ENCODE data around the gene TMEM218.

TMEM218 gene

DNA sequence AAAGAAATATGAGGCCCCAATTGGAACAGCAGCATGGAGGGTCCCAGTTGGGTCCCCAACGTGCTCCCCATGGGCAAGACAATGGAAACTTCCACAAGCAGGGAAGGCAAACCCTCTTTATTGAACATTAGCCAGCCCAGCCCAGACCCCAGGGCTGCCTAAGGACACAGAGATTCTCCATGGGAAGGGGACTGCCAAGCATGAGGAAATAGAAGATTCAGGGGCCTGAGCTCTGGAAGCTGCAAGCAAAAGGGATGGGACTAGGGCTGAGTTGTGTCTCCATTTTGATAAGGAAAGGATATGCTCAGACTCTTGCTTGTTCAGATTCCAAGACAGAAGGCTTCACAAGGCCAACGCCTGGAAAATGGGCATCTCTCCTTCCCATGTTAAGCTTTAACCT lies 23.3 kb downstream of the TMEM218 start:
- no peak for DNase-seq (ENCODE audit: extremely low read depth, insufficient read length)
- no peaks in the 10 kb centered on the region; the same call in 1 of the 2 replicates for H3K36me3 ChIP-seq (ENCODE audit: control insufficient read depth, insufficient read depth, low read length)
- TF ChIP-seq, protein P1, sequence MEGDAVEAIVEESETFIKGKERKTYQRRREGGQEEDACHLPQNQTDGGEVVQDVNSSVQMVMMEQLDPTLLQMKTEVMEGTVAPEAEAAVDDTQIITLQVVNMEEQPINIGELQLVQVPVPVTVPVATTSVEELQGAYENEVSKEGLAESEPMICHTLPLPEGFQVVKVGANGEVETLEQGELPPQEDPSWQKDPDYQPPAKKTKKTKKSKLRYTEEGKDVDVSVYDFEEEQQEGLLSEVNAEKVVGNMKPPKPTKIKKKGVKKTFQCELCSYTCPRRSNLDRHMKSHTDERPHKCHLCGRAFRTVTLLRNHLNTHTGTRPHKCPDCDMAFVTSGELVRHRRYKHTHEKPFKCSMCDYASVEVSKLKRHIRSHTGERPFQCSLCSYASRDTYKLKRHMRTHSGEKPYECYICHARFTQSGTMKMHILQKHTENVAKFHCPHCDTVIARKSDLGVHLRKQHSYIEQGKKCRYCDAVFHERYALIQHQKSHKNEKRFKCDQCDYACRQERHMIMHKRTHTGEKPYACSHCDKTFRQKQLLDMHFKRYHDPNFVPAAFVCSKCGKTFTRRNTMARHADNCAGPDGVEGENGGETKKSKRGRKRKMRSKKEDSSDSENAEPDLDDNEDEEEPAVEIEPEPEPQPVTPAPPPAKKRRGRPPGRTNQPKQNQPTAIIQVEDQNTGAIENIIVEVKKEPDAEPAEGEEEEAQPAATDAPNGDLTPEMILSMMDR (IDR thresholded peaks at IDR 0.05; ENCODE audit: insufficient read depth, low read length, poor library complexity, severe bottlenecking), result no peak
- H3K27me3 ChIP-seq (replicated peaks; ENCODE audit: control insufficient read depth, insufficient read depth, low read length), result no peaks in the 10 kb centered on the region
- H3K4me3 ChIP-seq (replicated peaks; ENCODE audit: low read depth, low read length), result no peak overlapping the region

DNA sequence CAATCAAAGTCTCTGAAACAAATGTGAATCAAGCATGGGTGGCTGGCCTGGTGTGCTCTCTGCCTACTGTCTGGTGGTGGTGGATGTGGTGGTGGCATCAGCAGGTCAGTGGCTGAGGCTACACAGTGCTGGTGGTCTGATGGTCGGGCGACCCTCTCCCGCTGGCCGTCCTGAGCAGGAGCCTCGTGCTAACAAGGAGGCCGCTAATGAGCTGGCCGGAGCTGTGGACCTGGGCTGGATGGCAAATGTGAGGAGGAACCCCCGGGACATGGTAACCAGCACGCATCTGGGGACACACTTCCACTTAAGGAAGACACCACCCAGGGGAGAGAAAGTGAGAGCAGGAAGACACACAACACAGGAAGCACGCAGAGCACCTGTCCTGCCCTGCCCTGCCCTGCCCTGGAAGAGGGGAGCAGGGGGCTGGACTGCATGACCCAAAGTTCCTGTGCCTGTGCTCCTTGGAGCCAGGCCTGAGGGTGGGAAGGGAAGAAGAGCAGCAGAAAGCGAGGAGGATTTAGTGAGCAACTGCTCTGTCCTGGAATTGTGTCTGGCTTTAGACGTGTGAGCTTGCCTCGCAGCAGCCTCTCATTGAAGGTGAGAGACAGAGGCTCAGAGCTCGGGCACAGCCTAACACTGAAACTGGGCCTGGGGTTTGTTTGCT lies 24.7 kb downstream of the TMEM218 start:
- Histone ChIP-seq H3K4me3 (replicated peaks; ENCODE audit: low read depth, low read length) (no peak overlapping the region), H3K27me3 (replicated peaks; ENCODE audit: control insufficient read depth, insufficient read depth, low read length) (no peaks in the 10 kb centered on the region), H3K36me3 (ENCODE audit: control insufficient read depth, insufficient read depth, low read length) (no peaks in the 10 kb centered on the region)
- TF ChIP-seq, protein P1 (IDR thresholded peaks at IDR 0.05; ENCODE audit: insufficient read depth, low read length, poor library complexity, severe bottlenecking), result no peak
- no peak for DNase-seq (ENCODE audit: extremely low read depth, insufficient read length)

DNA sequence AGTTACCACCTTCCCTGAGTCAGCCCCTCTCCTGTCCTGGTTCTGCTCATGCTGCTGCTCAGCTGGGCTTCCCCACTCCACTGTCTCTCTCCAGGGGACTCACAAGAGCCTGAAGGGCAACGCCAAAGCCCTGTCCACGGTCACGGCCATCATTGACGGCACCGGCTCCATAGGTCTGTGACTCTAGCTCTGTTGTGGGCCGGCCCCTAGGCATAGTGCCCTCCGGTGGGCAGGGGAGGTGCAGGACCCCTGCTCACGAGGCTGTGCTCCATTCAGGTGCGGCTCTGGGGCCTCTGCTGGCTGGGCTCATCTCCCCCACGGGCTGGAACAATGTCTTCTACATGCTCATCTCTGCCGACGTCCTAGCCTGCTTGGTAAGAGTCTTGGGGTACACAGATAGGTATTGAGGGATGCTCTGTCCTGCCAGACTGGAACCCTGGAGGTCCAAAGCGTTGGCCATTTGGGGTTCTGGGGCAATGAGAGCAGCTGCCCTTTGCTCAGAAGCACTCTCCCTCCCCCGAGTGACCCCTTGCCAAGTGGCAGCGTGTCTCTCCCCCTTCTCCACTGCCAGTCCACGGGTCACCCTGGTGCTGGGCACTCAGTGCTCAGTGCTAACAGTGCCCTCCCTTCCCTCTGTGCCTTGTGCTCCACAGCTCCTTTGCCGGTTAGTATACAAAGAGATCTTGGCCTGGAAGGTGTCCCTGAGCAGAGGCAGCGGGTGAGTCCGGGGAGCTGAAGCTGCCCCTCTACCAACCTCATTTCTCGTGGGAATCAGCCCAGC lies 25.9 kb downstream of the TMEM218 start:
- Histone ChIP-seq H3K36me3 (ENCODE audit: control insufficient read depth, insufficient read depth, low read length) (no peaks in the 10 kb centered on the region), H3K27me3 (replicated peaks; ENCODE audit: control insufficient read depth, insufficient read depth, low read length) (no peaks in the 10 kb centered on the region), H3K4me3 (replicated peaks; ENCODE audit: low read depth, low read length) (no peak overlapping the region)
- no peak for DNase-seq (ENCODE audit: extremely low read depth, insufficient read length)
- TF ChIP-seq, protein P1 (IDR thresholded peaks at IDR 0.05; ENCODE audit: insufficient read depth, low read length, poor library complexity, severe bottlenecking), result peak; percentile 9

DNA sequence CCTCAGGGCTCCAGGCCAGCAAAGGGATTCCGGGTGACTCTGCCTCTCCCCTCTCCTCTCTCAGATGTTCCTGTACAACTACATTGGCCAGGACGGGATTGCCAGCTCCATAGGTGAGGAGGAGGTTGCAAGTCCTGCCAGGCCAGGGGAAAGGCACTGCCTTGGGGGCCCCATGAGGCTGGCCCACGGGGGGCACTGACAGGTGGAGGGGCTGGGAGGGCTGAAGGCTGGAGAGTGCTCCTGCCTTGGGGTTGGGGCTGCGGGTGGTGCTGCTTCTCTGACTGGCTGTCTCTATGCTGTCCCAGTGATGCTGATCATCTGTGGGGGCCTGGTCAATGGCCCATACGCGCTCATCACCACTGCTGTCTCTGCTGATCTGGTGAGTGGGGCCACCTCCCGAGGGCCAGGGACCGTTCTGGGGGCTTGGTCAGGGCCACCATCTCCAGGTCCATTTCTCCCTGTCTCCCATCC lies 26.6 kb downstream of the TMEM218 start:
- Histone ChIP-seq H3K4me3 (replicated peaks; ENCODE audit: low read depth, low read length) (no peak overlapping the region), H3K36me3 (ENCODE audit: control insufficient read depth, insufficient read depth, low read length) (no peaks in the 10 kb centered on the region), H3K27me3 (replicated peaks; ENCODE audit: control insufficient read depth, insufficient read depth, low read length) (no peaks in the 10 kb centered on the region)
- TF ChIP-seq, protein P1 (IDR thresholded peaks at IDR 0.05; ENCODE audit: insufficient read depth, low read length, poor library complexity, severe bottlenecking), result no peak
- DNase-seq (ENCODE audit: extremely low read depth, insufficient read length), result no peak

DNA sequence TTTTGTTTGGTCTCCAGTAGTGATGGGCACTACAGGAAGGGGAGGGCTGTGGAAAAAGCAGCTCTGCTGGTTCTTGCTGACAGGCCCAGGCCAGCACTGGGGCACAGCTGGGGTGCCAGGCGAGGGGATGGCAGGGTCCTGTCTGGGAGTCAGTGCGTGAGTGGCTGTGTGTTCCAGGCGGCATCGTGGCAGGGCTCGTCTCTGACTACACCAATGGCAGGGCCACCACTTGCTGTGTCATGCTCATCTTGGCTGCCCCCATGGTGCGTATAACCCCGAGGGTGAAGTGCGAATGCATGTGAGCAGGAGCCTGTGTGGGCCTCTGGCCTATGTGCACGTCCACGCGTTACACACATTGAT lies 27.4 kb downstream of the TMEM218 start:
- DNase-seq (ENCODE audit: extremely low read depth, insufficient read length), result no peak
- Histone ChIP-seq H3K27me3 (replicated peaks; ENCODE audit: control insufficient read depth, insufficient read depth, low read length) (no peaks in the 10 kb centered on the region), H3K36me3 (ENCODE audit: control insufficient read depth, insufficient read depth, low read length) (no peaks in the 10 kb centered on the region), H3K4me3 (replicated peaks; ENCODE audit: low read depth, low read length) (no peak overlapping the region)
- TF ChIP-seq, protein P1 (IDR thresholded peaks at IDR 0.05; ENCODE audit: insufficient read depth, low read length, poor library complexity, severe bottlenecking), result no peak

Measured in GM06990 (cell line).